ENCODE results near the gene AGPS. TPM values are rescaled to one million over a fixed set of nuclear protein-coding genes. Genes with fewer than 3 reads are reported as not detected.

AGPS gene
- total and polyA plus RNA-seq, 9 of the 15 experiments (the other 6 are each of a cell fraction or from before 2014, with no cell fraction given): 15.5 to 211 (median 63.1) TPM

- 0 out of 2 replicates have a peak, but pooled peaks have one; percentile 15 for TF ChIP-seq REST (IDR thresholded peaks at IDR 0.05; ENCODE audit: borderline replicate concordance)
- peak; percentile 81; the same call in 1 of the 2 replicates for TF ChIP-seq REST (CRISPR knock-in tag; IDR thresholded peaks at IDR 0.05; ENCODE audit: low read depth)
- no peak; the same call in 1 of the 2 replicates for TF ChIP-seq ETV1 (tag; conservative IDR thresholded peaks at IDR 0.05; ENCODE audit: low read depth)
- TF ChIP-seq PTTG1 (tag; IDR thresholded peaks at IDR 0.05; ENCODE audit: low read depth): no peak
- TF ChIP-seq KLF6 (CRISPR knock-in tag; IDR thresholded peaks at IDR 0.05; ENCODE audit: borderline replicate concordance): peak; percentile 70
- TF ChIP-seq CLOCK (CRISPR knock-in tag; IDR thresholded peaks at IDR 0.05; ENCODE audit: borderline replicate concordance): no peak
- peak; percentile 87 for TF ChIP-seq ELF2 (CRISPR knock-in tag; IDR thresholded peaks at IDR 0.05)
- peak; percentile 79 for TF ChIP-seq ZBTB12 (CRISPR knock-in tag; IDR thresholded peaks at IDR 0.05)
- 0 out of 4 replicates have a peak, but pooled peaks of 1 of the 2 experiments have one; percentile 41 for TF ChIP-seq FOXK2 (conservative IDR thresholded peaks at IDR 0.05 in 1 of 2, IDR thresholded peaks at IDR 0.05 in 1 of 2; ENCODE audit: low read depth in 2 of 2)
- TF ChIP-seq HDAC1 (IDR thresholded peaks at IDR 0.05): peak in 1 of 2 experiments; percentile 85; a peak in 2 of 4 replicates
- TF ChIP-seq SLC30A9 (CRISPR knock-in tag; IDR thresholded peaks at IDR 0.05): no peak
- TF ChIP-seq SMARCA4 (IDR thresholded peaks at IDR 0.05): no peak
- peak; percentile 99; the same call in 1 of the 2 replicates for TF ChIP-seq RBM34 (IDR thresholded peaks at IDR 0.05; ENCODE audit: borderline replicate concordance, insufficient read depth, low read length)
- TF ChIP-seq ZNF668 (CRISPR knock-in tag; IDR thresholded peaks at IDR 0.05): 0 out of 2 replicates have a peak, but pooled peaks have one; percentile 57
- no peak for TF ChIP-seq HEY1 (CRISPR knock-in tag; IDR thresholded peaks at IDR 0.05; ENCODE audit: borderline replicate concordance)
These were observed at the start of gene AGPS (continued) for GRCh38 chr2:177392373-177393202.
